Cortex of kidney (tissue), 1 donor: Measurements from ENCODE around the gene TIRAP.
A peak's percentile ranks its signal among the peaks of the same experiment; 100 is the strongest.
"Not testable (repeated sequence)": the region's sequence is repeated elsewhere in the genome, so short reads cannot be mapped to it uniquely, and the experiment has no call there.

Experiments used
- DNase-seq: peaks from one replicate; lab custom pipeline; 2025; lab: John Stamatoyannopoulos, UW

TIRAP gene

DNA sequence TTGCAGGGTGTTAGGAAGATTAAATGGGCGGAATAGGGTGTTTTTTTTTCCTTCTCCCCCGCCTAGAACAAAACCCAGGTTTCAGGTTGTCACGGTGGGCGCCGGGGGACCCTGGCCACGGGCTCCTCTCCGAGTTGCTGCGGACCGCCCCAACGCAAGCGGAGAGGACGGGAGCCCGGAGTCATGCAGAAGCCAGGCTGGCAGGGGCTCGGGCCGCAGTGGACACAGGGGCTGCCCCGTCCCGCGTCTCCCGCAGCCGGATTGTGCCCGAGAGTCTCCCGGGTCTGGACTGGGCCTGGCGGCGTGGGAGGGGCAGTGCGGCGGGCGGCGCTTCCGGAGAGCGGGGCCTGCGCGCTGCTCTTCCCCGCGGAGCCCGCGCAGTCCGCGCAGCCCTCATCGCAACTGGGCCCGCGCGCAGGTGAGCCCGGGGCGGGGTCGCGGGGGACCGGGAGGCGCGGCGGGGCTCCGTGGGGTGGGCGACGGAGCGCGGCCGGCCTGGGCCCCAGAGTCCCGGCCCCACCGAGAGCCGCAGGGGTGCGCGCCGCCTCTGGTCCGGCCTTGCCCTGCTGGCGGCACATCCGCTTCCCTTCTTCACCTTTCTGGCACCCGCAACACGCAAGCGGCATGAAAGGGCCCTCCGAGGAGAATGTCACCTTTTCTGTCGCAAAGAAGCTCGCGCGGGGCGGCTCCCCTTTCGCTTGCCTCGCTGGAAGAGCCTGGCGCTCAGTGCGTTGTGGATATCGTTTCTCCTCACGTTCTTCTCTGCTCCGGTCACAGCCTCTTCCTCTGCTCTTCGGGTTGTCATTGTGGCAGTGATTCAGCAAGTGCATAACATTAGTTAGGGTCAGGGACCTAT is at the start of gene TIRAP:
Gene TIRAP (plus strand): TSS at position 358 of the 856 bp plus-strand sequence. CDS start 7,802 bp downstream, outside the sequence.
- DNase-seq: no peak

DNA sequence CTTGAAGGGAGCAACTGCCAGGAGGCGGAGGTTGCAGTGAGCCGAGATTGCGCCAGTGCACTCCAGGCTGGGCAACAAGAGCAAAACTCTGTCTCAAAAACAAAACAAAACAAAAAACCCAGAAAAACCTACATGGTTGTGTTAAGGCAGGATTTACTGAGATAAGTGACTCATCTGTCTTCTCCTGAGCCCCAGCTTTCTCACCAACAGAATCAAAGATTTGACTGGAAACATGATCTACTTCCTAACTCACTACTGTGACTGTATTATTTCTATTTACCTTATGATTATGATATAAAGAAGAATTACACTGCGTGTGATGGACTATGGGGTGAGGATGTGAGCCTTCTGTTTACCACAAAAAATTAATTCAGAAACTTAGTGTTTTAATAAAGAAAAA is 49.5 kb upstream of the TIRAP start:
- DNase-seq: no peak

- DNase-seq: no peak
Measured at GRCh38 chr11:126246636-126247035, 36.3 kb upstream of the TIRAP start.

- no peak for DNase-seq
Measured at GRCh38 chr11:126253265-126253664, 29.6 kb upstream of the TIRAP start.

DNA sequence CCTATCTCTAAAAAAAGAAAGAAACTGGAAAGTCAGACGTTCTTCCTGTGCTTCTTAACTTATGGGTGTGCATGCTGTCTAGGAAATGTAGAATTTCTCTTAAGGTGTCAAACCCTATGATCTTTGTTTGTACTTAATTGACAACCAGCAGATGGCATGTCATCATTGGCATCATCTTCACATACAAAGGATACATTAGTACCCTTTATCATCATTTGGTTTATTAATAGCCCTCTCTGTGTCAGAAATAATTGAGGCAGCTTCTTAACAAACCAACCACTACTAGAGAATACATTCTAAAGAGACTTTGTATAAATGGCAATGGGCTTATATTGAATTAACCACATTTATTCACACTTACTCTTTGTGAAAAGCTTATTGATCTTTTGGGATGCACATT is 28.1 kb upstream of the TIRAP start:
- DNase-seq: no peak

DNA sequence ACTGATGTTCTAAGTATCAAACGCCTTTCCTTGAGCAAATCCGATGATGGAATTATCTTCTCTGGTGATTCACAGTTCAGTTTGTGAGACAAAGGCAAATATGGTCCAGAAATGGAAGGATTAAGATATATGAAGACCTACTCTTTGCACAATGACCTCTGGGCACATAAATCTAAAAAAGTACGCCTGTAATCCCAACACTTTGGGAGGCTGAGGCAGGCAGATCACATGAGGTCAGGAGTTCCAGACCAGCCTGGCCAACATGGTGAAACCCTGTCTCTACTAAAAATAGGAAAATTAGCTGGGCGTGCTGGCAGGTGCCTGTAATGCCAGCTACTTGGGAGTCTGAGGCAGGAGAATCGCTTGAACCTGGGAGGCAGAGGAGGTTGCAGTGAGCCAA is 27.4 kb upstream of the TIRAP start:
- not testable (repeated sequence) for DNase-seq

- no peak for DNase-seq
Measured at GRCh38 chr11:126256216-126256615, 26.7 kb upstream of the TIRAP start.

- no peak for DNase-seq
Measured at GRCh38 chr11:126257144-126257543, 25.7 kb upstream of the TIRAP start.

GRCh38 chr11:126257764-126258163 is 25.1 kb upstream of the TIRAP start:
- DNase-seq: no peak

- DNase-seq: no peak
Measured at GRCh38 chr11:126262216-126262615, 20.7 kb upstream of the TIRAP start.

DNA sequence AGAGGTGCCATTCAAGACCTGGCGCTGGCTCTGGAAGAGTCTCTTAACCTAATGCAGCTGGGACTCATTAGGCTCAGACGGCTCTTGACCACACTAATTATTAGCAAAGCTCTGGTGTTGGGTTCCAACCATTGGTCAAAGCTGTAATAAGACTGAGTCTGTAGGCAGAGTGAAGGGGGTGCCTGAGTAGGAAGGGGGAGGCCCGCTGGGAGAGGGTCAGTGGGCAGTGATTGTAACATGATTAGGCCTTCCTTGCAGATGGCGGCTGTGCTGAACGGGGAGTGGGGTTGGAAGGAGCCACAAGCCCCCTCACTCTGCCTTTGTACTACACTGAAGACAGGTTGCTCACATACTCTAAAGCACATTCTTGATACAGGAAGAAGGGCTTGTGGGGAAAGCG is 19.4 kb upstream of the TIRAP start:
- DNase-seq: no peak

DNA sequence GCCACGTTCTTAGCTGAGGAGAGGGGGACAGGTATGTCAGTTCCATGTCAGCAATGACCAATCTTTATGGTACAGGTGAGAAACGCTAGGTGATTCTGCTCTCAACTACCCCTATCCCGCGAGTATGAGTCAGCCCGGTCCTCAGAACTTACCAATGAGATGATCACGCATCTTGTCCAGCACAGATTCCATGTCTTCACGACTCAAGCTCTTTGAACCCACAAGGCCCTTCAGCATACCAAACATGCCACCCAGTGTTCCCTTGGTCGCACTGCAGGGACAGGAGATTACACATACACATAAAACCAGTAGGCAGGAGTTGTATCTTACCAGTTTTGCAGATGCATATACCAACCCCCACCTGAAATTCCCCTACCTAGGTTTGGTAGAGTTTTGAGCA is 17.1 kb upstream of the TIRAP start:
- DNase-seq: no peak

DNA sequence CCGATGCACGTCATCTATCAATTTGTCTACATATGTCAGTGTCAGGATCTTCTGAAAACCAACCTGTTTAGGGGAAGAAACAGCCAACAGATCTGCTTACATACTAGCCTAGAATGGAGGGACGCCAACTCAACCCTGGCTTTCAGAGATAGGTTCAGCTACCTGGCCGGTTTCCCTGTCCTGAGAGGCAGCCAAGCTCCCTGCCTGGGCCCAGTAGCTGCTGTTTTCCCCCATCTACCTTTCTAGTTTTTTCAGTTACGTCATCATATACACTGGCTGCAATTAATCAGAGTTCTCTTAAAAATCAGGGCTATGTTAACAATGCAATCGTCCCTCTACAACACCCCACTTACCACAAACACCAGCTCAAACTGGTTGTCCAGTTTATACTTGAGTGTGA is 15.2 kb upstream of the TIRAP start:
- DNase-seq: no peak

- no peak for DNase-seq
Measured at GRCh38 chr11:126268361-126268707, 14.6 kb upstream of the TIRAP start.

DNA sequence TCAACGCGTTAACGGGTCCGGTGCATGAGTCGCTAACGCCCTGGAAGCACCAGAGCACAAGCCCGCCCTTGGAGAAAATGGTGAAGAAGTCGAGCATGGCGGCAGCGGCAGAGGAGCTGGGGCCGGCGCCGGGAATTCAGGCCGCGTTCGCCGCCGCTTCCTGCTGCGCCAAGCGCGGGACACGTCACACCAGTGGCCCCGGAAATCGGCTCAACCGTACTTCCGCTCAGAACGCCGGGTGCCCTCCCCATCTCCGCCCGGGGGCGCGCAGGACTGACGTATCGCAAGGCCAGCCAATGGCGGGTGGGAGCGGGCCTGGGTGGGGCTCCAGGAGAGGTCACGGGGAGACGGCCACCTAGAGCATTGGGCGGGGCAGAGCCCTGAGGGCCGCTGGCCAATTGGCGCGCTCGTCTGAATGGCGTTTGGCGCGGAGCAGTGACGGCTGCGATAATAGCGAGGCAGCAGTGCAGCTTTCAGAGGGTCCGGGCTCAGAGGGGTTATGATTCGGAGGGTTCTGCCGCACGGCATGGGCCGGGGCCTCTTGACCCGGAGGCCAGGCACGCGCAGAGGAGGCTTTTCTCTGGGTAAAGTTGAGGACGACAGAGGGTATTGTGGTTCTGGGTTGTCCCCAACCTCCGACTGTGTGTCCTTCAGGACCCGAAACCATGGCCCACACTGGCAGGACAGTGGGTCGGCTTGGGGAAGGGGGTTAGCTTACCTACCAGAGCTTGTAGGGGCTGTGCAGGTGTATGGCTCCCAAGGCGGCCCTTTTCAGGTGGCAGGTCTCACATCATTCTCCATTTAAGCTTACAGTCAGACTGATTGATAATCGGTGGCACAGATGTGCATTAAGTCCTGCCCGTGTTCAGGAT is 13.9 kb upstream of the TIRAP start, which contains the start of the genes FOXRED1 and SRPRA:
Gene FOXRED1 (plus strand): TSS at position 447 of the 872 bp plus-strand sequence. CDS start 53 bp downstream, at position 500.
Gene SRPRA (minus strand): TSS at position 188 of the 872 bp plus-strand sequence. CDS start 91 bp downstream, at position 97.
- DNase-seq: peak; percentile 92

DNA sequence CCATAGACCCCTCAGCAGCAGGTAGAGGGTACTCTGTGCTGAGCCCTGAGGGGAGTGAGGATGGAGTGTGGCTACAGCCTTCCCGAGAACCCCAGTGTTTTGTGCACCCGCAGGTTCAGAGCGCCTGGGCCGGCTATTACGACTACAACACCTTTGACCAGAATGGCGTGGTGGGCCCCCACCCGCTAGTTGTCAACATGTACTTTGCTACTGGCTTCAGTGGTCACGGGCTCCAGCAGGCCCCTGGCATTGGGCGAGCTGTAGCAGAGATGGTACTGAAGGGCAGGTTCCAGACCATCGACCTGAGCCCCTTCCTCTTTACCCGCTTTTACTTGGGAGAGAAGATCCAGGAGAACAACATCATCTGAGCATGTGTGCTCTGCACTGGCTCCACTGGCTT is 5.6 kb upstream of the TIRAP start:
- DNase-seq: no peak

DNA sequence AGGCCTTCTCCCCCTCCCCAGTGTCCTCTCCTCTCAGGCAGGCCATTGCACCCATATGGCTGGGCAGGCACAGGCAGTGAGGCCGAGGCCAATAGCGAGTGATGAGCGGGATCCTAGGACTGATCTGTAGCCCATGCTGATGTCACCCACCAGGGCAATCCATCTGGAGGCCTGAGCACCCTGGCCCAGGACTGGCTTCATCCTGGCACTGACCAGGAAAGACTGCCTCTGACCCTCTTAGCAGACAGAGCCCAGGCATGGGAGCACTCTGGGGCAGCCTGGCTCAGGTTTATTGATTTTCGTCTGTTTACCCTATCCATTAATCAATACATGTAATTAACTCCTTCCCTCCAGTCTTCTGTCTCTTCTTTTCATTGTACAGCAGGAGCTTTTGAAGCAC is 5.1 kb upstream of the TIRAP start:
- no peak for DNase-seq

DNA sequence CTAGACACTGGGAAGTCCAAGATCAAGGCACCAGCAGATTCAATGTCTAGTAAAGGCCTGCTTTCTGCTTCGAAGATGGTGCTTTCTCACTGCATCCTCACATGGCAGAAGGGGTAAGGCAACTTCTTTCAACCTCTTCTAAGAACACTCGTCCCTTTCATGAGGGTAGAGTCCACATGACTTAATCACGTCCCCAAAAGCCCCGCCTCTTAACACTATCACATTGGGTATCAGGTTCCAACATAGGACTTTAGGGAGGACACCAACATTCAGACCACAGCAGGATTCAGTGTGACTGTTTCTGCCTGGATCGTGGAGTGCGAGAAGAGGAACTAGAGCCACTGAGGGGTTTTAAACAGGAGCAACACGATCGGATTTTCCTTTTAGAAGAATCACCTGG is 3.7 kb upstream of the TIRAP start:
- no peak for DNase-seq

DNA sequence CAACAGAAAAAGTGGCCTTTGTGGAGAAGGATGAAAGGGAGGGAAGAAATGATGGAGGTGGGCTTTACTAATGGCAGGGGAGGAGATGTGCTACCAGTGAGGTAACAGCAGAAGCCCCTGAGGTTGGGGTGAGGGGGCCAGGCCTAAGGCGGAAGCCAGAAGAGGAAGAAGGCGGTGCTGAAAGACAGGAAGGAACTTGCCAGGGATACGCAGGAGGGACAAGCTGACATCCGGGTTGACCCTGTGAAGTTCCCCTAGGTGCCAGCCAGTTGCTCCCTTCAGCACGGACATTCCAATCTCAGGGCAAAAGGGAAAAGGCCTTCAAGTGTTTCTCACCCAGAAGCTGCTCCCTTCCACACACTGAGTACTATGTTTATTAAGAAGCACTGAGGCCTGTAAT is 2.3 kb upstream of the TIRAP start:
- no peak for DNase-seq

GRCh38 chr11:126281245-126281644 is 1.6 kb upstream of the TIRAP start:
- DNase-seq: no peak

DNA sequence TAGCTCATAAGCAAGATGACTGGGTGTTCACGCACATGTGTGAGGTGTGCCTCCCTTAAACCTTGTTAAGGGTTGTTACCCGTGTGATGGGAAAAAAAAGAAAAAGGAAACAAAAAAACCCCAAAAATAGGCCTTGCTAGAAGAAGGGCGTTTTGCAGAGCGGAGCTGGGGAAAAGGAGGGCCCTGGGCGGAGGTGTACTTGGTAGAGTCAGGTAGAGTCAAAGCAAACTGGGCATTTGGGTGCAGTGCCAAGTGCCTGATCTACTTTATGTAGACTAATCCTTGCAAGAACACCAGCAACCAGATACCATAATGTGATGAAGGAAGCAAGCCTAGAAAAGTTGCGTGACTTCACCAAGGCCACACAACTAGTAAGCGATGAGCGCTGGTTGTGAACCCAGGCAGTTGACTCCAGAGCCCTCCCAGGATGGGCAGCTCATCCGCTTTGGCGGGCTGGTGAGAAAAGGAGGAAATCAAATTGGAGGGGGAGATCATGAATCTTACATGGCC is 1.2 kb upstream of the TIRAP start:
- DNase-seq: no peak

DNA sequence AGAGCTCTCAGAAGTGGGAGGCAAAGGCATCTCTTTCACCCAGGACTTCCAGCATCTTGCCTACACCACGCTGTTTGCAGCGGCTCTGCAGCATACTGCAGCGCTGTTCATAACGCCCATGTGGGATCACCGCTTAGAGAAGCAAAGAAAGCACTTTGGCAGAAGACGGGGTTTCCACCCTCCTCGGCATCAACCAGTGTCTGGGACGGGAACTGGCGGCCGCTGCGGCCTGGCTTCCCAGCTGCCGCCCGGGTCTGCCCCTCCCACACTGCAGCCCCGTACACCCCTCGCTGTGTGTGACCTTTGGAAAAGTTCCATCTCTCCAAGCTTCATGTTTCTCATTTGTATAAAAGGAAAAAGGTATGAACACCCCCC is 545 bp upstream of the TIRAP start:
- no peak for DNase-seq

DNA sequence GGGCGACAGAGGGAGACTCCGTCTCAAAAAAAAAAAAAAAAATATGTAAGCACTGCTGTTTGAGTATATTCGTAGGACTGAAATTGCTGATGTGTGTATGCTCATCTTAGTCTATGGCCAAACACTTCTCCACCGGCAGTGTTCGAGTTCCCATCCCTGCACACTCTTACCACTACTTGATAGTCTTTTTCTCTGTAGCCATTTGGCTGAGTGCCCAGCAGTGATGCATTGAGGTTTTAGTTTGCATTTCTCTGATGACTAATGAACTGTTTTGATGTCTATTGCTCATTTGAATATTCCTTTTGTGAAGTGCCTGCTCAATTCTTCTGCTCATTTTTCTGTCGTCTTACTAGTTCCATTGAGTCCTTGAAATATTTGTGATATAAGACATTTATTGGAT is 1.9 kb downstream of the TIRAP start:
- DNase-seq: no peak
